ENCODE data around the gene GABBR2.

Gene GABBR2

DNA sequence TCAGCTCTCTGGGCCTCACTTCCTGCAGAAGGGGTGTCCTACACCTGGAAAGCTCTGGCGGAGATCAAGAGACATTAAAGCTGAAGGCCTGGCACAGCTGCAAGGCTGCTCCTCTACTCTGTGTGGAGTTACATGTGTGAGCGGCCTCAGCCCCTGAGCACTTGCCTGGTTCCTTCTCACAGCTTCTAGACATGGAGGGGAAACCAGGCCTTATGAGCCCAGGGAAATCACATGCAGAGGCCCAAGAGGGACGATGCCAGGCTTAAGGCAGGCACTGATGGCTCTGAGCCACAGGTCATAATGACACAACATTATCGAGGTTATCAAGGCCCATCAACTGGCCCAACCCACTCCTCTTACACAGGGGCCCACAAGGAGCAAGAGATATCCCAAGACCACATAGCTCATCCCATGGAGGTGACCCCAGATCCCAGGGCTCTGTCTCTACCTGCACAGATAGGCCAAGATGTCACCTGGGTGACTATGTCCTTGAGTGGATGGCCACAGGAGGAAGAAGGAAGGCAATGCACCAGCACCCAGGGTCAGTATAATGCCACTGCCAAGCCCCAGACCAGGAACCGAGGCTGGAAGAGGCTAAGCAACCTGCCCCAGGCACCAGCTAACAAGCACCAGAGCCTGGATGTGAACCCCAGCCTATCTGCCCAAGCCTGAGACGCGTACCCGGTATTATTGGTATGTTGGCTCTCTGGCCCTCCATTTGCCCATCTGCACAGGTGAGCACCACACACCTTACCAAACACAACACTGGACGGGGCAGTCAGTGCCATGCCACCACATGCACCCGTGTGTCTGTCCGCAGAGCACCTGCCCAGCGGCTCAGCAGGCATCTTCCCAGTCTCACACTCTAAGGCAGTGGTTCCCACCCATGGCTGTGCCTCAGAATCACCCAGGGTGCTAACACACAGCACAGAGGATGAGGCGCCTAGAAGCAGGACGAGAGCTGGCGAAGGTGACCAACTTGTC lies 143.3 kb downstream of the GABBR2 start:
- no peak for FAIRE-seq

DNA sequence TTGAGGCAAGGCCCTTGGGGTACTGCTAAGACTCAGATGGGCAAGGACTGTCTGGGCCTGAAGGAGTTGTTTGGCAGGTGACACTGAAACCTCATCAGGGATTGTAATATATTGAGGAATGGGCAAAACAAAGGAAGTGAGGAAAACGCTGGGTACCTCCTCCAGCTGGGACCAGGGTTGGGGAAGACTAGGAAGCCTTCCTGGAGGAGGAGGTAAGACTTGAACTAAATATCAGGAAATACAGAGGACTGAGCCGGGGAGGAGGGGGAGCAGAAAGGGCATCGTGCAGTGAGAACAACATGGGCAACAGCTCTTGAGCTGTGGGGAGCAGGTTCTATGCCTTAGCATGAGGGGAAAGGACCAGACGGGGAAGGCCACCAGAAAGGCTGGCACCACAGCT lies 144.0 kb downstream of the GABBR2 start:
- no peak for FAIRE-seq

DNA sequence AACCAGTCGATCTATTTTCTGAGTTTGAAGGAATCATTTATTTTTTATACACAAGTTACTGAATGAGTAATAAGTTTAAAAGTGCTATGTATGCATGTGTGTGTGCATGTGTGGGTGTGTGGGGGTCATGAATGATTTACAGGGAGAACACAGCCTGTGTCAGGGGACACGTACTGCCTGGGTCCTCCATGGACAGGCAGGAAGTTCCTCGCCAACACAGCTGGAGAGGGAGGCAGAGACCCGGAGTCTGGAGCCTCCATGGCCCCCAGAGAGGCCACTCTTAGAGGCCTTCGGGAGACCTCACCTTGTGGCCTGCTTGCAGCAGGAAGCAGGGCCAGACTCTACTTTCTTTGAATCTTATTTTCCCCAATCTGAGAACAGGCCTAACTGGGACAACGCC lies 144.7 kb downstream of the GABBR2 start:
- FAIRE-seq: no peak

DNA sequence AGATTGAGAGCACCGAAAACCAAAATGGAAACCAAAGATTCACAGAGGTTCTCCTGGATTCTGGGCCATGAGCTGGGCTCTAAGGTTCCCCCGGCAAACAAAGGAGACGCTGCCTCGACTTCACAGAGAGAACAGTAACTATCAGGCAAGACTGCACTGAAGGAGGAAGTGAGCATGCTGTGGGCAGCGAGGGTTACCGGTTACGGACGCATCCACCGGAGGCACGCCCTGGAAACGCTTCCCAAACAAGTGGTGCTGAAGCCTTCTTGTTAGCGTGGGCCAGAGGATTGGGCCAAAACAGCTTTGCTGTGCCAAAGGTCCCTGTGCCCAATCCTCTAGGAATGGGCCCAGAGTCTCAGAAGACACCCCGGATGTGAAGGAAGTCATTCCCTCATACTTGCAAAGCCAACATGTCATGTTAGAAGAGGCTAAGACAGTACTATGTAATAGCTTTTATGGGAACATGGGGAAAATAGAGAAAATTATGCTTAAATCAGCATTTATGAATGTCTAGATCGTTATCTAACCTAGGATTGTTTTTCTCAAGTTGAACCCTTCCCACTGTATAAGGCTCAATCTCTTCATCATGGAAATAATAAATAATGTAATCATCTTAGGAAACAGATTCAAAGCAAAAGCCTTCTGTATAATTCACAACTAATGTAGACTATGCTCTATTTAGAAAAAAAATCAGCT lies 145.4 kb downstream of the GABBR2 start:
- no peak for FAIRE-seq

DNA sequence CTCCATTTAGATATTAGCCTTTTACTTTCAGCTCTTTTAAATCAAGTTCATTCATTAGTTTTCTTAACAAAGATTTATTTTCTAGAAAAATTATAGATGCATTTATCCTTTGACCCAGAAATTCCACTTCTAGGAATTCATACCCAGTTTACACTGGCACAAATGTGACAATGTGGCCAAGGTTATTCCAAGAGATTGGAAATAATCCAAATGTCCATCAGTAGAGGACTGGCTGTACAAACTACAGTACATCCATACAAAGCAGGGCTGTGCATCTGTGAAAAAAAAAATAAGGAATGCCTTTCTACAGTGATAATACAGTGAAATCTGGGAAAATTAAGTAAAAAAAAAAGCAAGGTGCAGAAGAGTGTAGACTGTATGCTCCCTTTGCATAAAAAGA lies 149.2 kb downstream of the GABBR2 start:
- FAIRE-seq: no peak

DNA sequence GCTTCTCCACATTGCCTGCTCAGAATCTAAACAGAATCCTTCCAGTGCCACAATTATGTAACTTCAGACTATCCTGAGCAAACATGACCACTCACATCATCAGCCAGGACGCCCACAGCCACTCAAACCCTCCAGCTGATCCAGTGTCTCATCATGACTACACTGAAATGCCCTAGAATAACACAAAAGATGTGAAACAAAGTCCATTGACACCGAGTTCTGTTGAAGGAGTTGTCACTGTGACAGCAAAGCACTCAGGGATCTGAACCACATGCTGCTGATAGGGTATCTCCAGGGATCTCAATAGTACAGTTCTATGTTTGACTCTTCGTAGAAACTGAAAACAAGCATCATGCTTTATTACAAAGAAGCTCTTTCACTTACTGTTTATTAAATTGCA lies 150.2 kb downstream of the GABBR2 start:
- FAIRE-seq: no peak

DNA sequence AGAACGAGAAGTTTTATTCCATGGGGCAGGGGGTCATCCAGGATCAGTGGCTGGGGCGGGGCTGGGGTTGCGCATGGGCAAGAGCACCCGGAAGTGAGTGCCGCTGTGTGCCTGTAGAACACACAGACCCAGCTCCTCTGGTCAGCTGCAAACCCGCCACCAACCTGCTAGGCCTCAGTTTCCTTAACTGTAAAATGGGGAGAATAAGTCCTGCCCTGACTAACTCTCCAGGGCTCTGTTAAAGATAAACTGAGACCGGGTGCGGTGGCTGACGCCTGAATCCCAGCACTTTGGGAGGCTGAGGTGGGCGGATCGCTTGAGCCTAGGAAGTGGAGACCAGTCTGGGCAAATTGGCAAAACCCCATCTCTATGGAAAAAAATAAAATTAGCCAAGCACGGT lies 152.2 kb downstream of the GABBR2 start:
- no peak for FAIRE-seq

DNA sequence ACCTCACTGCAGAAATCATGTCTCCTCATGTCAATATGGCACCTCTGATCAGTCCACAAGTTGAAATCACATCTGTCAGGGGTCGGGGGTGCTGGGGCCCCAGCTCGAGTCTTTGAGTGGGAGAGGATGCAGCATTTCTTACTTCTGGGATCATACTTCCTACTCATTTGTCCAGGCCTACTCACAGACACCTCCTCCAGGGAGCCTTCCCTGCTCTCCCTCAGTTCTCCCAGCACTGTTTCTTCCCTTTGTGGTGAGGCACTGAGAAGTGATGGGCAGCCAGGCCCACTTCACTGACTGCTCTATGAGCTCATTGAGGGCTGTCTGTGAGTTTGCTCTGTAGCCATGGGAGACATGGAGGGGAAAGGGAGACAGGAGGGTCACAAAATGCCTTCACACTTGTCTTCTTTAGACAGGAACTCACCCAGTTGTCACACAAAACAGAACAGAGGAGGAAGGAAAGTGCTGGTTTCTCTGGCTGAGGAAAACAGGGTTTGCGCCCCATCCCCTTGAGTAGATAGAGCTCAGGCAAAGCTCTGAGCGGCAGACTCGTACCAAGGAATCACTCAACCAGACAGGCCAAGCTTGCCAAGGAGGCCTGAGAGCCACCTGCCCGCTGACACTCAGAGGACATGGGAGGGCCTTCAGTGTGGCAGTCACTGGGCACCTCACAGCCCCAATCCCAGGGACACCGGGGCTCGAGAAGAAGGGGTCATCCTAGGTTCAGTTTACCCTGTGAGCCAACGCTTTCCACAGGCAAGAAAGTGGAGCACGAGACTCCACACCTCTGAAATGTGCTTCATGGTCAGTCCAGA lies 152.9 kb downstream of the GABBR2 start:
- FAIRE-seq: no peak

DNA sequence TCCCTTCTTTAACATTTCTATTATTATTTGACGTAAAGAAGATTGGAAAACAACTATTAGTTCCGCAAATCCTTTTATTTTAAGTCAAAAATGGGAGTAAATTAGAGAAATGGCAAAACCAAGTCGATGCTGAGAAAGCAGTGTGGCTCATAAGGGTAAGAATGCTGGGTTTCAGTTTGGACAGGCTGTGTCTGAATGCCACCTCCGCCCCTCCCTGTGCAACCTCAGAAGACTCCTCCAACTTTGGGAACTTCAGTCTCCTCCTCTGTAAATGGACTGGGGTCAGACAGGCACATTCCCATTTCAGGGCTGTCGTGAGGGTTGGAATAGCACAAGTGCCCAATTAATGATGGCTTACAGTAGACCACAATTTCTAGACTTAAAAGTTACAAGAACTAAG lies 154.0 kb downstream of the GABBR2 start:
- no peak for FAIRE-seq

DNA sequence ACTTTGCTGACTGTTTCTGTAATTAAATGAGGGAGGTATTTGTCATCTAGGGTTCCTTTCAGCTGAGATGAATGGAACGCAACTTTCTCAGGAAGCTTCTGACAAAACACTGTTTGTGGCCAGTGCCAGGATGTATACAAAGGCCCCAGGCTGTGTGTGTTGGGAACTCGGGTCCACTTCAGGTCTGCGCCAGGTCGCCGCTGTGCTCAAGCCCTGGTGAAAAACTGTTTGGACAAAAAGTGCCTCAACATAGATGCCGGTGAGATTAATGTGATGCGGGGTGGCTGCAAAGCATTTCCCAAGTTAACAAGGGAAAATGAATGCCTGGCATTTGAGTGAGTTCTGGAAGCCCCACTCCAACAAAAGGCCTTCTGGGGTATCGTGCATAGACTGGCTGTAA lies 156.4 kb downstream of the GABBR2 start:
- no peak for FAIRE-seq

DNA sequence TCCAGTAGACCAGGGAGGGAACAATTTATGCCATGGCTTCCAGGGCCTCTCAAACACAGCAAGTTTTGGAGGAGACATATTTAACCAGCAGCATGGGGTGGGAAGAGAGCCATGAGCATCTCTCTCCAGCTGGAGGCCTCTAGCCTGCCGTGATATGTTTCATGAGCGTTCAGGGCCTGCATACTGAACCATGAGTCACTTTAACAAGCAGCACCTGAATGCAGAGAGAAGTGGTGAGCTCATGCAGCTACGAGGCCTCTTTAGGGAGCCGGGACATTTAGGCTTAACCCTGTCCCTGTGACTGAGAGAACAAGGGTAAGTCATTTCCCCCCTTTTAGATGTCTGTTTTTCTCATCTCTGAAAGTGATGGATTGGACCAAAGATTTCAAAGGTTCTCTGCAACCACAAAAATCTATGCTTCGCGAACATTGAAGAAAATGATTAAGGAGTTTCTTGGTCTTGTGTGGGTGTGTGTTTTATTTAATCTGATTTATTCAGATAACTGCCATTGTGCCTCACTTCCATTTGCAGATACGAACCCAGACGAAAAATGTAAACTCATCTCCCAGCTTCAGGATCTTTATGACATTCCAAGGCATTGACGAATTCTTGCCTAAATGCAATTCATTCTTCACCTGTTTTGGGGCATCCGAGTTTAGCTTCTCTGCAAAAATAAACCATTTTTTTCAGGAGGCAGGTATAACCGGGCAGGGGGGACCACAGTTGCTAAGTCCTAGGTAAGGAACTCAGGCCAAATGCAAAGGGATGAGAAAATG lies 157.0 kb downstream of the GABBR2 start:
- FAIRE-seq: no peak

DNA sequence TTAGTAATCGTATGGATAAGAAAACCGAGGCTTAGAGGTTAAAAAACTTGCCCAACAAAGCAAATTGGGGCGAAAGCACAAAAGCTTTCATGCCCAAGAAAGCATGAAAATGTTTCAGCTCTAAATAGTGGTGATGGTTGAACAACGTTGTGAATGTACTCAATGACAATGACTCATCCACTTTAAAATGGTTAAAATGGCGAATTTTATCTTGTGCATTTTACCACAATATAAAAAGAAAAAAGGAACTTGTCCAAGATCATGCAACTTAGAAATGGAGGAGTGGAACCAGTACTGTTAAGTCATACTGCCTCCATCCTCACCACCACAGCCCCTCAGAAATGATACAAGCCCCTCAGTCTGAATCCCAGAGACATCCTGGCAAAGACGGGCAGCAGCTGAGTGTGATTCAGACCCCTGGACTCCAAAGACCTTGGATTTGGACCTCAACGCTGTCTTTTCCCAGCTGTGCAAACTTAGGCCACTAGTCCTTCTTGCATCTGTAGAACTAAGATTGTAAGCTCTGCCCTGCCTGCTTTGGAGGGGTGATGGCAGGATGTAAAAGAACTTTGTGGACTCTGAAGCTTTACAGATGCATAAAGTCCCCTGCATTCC lies 158.4 kb downstream of the GABBR2 start:
- FAIRE-seq: no peak

DNA sequence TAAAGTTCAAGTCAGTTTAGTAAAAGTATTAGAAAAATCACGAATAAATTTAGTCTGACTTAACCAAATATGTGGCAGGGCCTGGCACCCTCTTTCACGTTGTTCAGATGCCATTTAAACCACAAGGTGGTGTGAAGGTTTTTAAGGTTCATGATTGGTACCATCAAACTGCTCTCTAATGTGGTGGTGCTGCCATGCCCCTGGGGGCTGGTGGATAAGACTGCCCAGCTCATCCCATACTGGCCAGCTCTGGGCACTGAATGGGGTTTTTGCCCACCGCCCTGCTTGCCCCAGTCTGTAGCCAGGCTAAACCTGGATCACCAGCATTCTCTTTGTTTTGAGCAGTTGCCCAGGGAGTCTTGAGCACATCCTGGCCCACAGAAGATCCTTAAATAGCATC lies 159.3 kb downstream of the GABBR2 start:
- no peak for FAIRE-seq

DNA sequence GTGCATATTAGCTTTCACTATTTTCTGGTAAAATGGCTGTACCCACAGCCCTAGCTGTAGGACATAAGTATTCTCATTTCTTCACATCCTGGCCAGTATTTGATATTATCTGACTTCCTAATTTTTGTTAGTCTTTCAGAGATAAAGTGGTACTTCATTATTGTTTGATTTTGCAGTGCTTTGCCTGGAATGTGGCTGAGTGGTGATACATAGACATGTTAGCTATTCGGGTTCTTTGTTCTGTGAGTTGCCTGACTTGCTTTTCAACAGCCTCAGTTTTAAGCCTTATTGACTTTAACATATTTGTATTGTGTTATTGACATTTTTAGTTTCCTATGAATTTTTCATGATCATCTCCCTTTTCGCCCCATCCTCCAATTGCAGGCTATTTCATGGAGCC lies 161.1 kb downstream of the GABBR2 start:
- no peak for FAIRE-seq

DNA sequence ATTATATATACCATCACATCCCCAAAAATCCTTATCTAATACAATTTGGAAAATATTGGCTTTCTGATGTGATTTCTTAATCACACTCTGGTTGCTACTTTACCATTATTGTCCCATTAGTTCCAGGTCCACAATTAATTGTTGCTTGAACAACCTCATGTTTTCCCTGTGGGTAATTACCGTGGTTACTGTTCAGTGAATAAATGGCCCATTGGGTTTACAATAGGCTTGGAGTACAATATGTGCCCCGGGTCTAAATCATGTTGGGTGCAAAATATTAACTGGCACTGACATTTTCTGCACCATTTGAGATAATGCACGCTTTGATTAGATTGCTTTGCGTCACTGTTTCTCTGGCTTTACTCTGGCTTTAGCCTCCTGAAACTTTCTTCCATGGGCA lies 163.7 kb downstream of the GABBR2 start:
- FAIRE-seq: no peak

DNA sequence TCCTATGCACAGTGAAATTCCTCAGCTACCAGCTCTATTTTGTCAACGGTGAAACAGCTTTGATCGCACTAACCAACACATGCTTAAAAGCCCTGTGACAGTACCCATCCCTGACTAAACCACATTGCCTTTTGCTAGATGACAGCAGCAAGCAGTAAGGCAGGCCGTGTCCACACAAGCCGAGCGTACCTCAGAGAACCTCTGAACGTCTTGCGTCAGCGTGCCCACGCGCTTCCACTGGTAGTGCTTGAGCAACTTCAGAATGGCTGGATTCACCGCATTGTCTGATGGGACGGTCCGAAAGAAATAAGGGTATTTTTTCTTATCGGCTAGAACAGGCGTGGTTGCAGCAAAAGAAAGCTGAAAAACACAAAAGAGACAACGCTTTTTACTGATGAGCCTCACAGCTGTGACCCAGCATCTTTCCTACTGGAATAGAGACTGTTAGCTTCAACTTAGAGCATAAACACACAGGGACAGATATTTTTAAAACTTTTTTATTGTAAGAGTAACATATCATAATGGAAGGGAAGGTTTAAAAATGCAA lies 167.0 kb downstream of the GABBR2 start:
- no peak for FAIRE-seq

DNA sequence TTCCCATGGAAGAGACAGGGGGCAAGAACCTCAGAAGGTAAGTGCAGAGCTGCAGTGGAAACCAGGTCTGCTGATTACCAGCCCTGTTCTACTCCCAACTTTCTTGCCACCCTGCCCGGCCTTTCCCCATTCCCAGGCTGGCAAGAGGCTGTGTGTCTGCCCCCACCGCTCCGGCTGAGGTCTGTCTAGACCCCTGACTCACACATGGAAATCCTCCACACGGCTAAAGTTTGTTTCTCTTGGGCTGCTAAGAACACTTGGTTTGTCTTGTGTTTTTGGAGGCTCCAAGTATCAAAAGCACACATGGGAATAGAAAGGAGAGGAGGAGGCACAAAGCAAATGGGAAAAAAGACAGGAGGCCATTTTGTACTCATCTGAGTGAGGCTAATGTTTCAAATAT lies 168.3 kb downstream of the GABBR2 start:
- no peak for FAIRE-seq

DNA sequence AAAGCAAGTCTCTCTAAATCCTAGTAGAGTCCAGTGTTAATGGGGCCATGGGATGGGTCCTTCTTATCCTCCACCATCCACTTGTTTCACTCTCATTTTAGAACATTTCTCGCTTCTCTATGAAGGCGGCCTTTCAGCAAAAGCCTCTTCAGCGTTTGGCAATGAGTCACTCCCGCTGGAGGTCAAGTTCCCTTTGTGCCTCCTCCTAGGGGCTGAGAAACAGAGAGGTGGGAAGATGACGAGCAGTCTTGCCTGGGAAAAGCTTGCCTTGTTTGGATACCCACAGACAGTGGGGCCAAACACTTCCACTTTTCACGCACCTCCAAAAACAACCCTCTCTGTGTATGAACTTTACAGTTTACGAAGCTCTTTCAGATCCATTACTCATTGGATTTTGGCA lies 168.8 kb downstream of the GABBR2 start:
- no peak for FAIRE-seq

DNA sequence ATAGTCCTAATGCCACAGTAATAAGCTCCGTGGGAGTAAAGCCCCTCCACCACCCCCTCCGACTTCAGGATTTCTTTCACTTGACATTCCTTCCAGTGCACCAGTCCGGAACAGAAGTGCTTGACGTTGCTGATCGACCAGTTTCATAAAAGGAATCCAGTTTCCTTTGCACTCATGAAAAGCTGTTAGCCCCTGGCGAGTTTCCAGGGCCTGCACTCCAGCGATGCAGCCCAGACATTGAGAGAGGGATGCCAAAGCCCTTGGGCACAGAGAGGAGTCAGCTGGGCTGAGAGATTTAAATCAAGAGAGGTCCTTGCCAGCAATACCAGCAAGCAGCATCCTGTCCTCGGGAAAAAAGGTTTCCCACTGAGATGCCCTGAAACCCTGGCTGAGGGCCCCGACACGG lies 170.1 kb downstream of the GABBR2 start:
- FAIRE-seq: no peak

DNA sequence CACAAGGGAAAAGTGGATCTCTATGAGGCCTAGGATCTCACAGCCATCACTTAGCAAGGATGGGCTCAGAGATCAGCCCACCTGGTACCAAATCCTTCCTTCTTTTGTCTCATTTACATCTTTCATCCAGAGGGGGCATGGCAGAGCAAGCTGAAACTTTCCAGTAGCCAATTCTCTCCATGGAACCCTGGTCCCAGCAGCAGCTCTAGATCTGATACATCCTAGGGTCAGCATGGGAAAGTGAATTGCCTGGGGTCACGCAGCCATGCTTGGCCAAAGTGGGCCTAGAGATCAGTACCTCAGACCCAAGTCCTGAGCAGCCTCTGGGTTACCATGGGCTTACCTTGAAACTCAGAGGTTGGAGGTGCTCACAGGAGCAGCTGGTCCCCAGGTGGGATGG lies 170.5 kb downstream of the GABBR2 start:
- FAIRE-seq: no peak

DNA sequence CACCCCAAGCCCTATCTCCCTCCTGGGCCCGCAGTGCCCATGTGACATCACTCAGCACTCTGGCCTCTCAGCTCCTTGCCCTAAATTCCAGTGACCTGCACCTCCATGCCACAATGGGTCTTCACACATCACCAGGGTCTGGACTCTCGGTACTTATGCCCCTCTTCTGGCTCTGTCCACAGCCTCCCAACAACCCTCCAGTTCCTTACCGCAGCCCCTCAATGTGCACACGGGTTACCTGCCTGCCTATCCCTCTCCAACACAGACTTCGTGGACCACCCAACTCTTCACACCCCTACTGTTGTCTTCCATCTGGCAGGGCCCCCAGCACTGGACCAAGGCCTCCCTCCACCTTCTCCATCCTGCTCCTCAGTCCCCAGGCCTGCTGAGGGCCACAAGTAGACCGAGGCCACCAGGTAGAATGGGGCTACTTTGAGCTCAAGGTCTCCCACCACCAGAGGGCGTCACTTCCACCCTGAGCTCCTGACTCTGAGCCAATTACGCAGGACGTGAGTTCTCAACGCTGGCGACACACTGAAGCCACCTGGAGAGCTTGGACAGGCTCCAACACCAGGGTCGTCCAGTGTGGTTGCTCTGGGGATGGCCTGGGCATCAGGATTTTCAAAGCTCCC lies 172.1 kb downstream of the GABBR2 start:
- no peak for FAIRE-seq
